ENCODE measurements around the gene PRUNE2.
"Not testable (repeated sequence)": the region's sequence is repeated elsewhere in the genome, so short reads cannot be mapped to it uniquely, and the experiment has no call there.

PRUNE2 gene

GRCh38 chr9:76796296-76796695 lies 109.6 kb downstream of the PRUNE2 start:
- DNase-seq (ENCODE audit: low read depth), result no peak

- DNase-seq (ENCODE audit: low read depth), result no peak
Measured at GRCh38 chr9:76793784-76794431, 112.0 kb downstream of the PRUNE2 start.

- no peak for DNase-seq (ENCODE audit: low read depth)
Measured at GRCh38 chr9:76789840-76790239, 116.1 kb downstream of the PRUNE2 start.

GRCh38 chr9:76787677-76788076 lies 118.2 kb downstream of the PRUNE2 start:
- DNase-seq (ENCODE audit: low read depth), result no peak

- DNase-seq (ENCODE audit: low read depth), result no peak
Measured at GRCh38 chr9:76785501-76785900, 120.4 kb downstream of the PRUNE2 start.

DNA sequence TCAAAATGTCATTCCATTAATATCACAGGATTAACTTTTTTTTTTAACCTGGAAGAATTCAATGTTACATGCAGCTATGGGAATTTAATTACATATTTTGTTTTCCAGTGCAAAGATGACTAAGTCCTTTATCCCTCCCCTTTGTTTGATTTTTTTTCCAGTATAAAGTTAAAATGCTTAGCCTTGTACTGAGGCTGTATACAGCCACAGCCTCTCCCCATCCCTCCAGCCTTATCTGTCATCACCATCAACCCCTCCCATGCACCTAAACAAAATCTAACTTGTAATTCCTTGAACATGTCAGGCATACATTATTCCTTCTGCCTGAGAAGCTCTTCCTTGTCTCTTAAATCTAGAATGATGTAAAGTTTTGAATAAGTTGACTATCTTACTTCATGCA lies 121.0 kb downstream of the PRUNE2 start:
- no peak for DNase-seq (ENCODE audit: low read depth)

DNA sequence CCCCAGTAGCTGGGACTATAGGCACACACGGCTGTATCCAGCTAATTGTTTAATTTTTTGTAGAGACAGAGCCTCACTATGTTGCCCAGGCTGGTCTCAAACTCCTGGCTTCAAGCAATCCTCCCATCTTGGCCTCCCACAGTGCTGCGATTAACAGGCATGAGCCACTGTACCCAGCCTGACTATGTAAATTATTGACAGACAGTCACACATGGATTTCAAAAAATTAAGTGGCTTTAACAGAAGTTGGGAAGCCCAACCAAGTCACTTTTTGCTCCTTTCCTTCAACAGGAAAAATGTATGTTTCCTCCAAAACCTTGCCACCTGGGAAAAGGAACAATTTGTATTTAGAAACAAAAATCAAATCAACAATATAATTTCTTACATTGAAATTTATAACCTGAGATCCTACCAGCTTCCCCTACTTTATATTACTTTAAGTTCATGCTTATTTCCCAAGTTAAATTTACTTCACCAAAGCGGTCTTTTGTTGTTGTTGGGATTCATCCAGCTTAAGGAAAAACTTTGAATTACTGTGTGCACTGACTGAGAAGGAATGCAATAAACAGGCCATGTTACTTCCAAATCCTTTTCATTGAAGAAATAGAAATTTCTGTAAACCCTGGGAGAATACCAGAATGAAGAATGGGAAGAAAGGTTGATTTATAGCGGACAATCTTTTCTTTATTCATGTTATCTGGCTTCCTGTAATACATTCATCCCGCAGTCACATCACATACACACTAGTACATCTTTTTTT lies 133.0 kb downstream of the PRUNE2 start:
- no peak for DNase-seq (ENCODE audit: low read depth)

- DNase-seq (ENCODE audit: low read depth), result no peak
Measured at GRCh38 chr9:76766126-76766525, 139.8 kb downstream of the PRUNE2 start.

- DNase-seq (ENCODE audit: low read depth), result no peak
Measured at GRCh38 chr9:76764138-76764537, 141.8 kb downstream of the PRUNE2 start, which contains the start of gene PCA3. Gene PCA3 (plus strand): TSS chr9:76764438.

- DNase-seq (ENCODE audit: low read depth), result no peak
Measured at GRCh38 chr9:76761448-76761847, 144.5 kb downstream of the PRUNE2 start.

DNA sequence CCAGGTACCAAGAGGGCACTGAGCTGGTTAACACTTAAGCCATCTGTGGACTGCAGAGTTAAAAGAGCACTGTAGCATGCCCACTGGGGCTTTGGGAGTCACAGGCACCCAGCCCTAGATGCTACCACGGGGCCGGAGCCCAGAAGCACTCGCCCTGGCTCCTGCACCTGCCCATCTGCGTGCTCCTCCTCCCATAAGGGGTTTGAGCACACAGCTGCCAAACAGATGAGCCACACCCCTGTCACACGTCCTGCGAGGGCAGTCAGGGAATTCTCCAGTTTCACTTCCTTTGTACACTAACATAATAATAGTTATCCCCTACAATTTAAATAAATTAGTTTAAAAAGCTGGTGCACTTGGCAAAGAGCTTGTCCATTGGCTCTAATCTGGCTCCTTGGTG lies 146.2 kb downstream of the PRUNE2 start:
- no peak for DNase-seq (ENCODE audit: low read depth)

- no peak for DNase-seq (ENCODE audit: low read depth)
Measured at GRCh38 chr9:76758476-76758875, 147.4 kb downstream of the PRUNE2 start.

- no peak for DNase-seq (ENCODE audit: low read depth)
Measured at GRCh38 chr9:76756941-76757673, 148.8 kb downstream of the PRUNE2 start.

DNA sequence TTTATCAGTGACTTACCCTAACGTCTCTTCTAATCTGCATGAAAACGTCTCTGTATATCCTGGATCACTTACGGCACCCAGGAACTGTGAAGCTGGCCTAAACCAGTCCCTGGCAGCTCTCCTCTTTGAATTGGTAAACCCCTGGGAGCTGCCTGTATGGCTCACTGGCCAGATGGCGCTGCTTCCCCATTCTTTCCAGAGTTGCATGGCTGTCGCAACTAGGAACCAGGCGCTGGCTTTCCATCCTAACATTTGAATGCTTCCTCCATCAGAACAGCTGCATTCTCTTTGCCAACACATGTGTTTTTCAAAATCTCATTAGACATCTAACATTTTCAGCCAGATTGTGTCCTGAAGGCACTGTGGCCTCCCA lies 149.7 kb downstream of the PRUNE2 start:
- DNase-seq (ENCODE audit: low read depth), result no peak

DNA sequence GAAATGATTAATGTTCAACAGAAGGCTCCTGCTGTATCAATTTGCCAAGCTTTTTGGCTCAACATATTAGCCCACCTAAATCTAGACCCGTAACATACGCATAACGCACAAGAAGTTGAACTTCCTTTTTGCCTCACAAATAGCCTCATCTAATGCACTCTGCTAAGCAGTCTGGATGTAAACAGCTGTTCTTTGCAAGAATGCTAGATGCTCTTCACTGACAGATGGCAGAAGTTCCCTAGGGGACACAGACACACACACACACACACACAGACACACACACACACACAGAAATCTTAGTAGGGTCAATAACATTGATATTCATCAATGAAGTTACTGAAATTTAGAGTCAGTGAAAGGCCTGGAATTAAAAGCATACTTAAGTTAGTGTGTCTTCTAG lies 154.9 kb downstream of the PRUNE2 start:
- DNase-seq (ENCODE audit: low read depth), result no peak

DNA sequence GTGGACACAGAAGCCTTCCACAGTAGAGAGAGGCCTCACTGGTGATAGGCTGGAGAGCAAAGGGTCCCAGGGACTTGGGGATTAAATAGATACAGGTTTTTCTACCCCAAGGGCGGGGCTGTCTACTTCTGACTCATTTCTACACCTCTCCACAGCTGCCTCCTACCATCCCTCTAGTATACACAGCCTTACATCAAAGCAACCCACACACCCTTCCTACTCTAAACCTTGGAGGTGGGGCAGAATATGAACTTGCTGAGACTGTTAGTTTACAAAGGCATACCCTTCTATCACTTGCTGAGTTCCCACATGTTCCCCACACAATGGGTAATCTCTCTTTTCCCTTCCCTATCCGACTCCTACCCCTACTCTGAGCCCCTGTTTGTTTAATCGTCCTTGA lies 161.6 kb downstream of the PRUNE2 start:
- no peak for DNase-seq (ENCODE audit: low read depth)

- DNase-seq (ENCODE audit: low read depth), result no peak
Measured at GRCh38 chr9:76743931-76744330, 162.0 kb downstream of the PRUNE2 start.

- DNase-seq (ENCODE audit: low read depth), result not testable (repeated sequence)
Measured at GRCh38 chr9:76742890-76743289, 163.0 kb downstream of the PRUNE2 start.

- DNase-seq (ENCODE audit: low read depth), result no peak
Measured at GRCh38 chr9:76741524-76741923, 164.4 kb downstream of the PRUNE2 start.

GRCh38 chr9:76738402-76738801 lies 167.5 kb downstream of the PRUNE2 start:
- no peak for DNase-seq (ENCODE audit: low read depth)

DNA sequence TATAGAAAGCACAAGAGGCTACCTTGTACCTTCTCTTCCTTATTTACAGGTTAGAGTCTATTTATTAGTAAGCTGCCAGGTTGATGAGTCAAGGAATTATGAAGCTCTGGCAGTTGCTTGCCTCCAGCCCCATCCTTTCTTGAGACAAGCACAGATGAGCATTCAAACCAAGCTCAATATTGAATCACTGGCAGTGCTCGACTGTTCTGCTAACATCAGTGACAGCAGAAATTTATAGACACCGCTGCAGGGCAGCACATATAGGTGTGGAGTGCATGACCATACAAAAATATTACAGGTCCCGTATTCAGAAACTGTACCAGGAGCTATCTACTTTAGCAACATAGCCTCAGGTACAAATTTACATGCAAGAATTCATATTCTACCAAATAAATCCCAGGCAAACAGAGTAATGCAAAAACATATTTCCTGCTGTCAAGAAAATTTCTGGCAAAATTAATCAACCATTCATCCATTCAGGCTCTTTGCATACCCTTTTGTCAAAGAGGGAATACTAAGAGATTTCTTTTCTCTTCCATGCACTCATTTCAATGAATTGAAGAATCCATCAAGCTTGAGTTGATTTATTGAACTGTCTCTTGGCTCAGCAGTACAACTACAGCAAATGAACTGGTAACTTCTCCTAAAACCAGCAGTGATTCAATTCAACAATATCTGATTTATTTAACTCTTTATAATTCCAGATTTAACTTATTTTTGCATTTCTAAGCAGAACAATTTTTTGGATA lies 168.6 kb downstream of the PRUNE2 start:
- no peak for DNase-seq (ENCODE audit: low read depth)

- DNase-seq (ENCODE audit: low read depth), result no peak
Measured at GRCh38 chr9:76734716-76735115, 171.2 kb downstream of the PRUNE2 start.

Data from stimulated activated CD8-positive, alpha-beta memory T cell treated with anti-CD3 and anti-CD28 coated beads, Interleukin-7, amount 100 ng/mL, for 24 hours (primary cell).